Muscle layer of colon (tissue), 2 donors: ENCODE results near the gene AKAP7.
"Not testable (repeated sequence)": the region's sequence is repeated elsewhere in the genome, so short reads cannot be mapped to it uniquely, and the experiment has no call there.

Experiments used
- H3K27ac ChIP-seq: one replicate; pipeline ENCODE4 v1.7.0; 2013; ENCODE audit warnings: low read depth, mild to moderate bottlenecking, low read length, moderate library complexity
- H3K27me3 ChIP-seq, 2 donors: one replicate each; pipeline ENCODE4 v1.7.0; 2013; ENCODE audit warnings: low read length in 2 of 2, mild to moderate bottlenecking in 2 of 2; ENCODE audit not compliant: insufficient read depth in 2 of 2, control insufficient read depth in 1 of 2
- H3K36me3 ChIP-seq: one replicate; pipeline ENCODE4 v1.7.0; 2013; ENCODE audit warnings: mild to moderate bottlenecking, low read length; ENCODE audit not compliant: insufficient read depth
- H3K4me1 ChIP-seq: one replicate; pipeline ENCODE4 v1.7.0; 2013; ENCODE audit warnings: mild to moderate bottlenecking, low read length; ENCODE audit not compliant: insufficient read depth
- H3K4me3 ChIP-seq, 2 donors: one replicate each; pipeline ENCODE4 v1.7.0; 2013; ENCODE audit warnings: low read length in 2 of 2, low read depth in 1 of 2, mild to moderate bottlenecking in 1 of 2, moderate library complexity in 1 of 2
- H3K9ac ChIP-seq: one replicate; pipeline ENCODE4 v1.7.0; 2013; ENCODE audit warnings: low read length
- H3K9me3 ChIP-seq: one replicate; pipeline ENCODE4 v1.7.0; 2013; ENCODE audit warnings: mild to moderate bottlenecking, low read length
- donor health status: abdominal sarcoma.
- donor health status: Adenocarcinoma of cecum.

The AKAP7 gene

GRCh38 chr6:131282365-131282764 is 147.1 kb downstream of the AKAP7 start:
- H3K27ac ChIP-seq, result no peak overlapping the region
- H3K4me1 ChIP-seq, result no peaks in the 10 kb centered on the region
- H3K36me3 ChIP-seq, result no peaks in the 10 kb centered on the region
- H3K4me3 ChIP-seq, result no peak overlapping the region
- no peaks in the 10 kb centered on the region for H3K27me3 ChIP-seq
- H3K9me3 ChIP-seq, result no peaks in the 10 kb centered on the region
- no peak overlapping the region for H3K9ac ChIP-seq

DNA sequence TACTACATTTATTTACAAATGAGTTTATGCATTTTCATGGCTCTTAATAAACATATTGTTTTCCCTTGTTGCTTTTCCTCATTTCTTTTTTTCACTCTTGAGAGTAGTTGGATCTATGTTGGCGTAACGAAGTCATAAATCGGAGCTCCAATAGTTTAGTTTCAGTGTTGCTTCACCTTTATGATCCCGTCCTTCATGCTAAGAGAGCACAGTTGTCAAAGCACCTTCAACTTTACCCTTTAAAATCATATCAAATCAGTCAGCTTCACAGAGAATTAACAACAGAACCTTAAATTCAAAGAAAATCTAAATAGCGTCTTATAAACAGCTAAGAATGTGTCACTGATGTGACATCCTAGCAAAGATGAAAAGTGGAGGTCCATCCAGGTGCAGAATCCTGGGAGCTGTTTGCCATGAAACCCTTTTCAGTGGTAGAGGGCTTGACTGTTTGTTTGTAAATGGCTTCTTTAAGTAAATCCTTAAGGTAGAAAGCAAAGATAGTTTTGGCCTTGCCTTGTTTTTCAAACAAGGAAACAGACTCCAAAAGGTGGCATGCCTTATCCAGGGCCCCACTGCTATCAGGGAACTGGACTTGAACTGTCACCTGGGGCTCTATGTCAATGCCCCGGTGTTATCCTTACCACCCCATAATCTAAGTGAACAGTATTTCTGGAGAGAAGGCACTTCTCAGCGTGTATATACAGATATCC is 148.4 kb downstream of the AKAP7 start:
- no peaks in the 10 kb centered on the region for H3K9me3 ChIP-seq
- H3K4me3 ChIP-seq, result no peak overlapping the region
- no peaks in the 10 kb centered on the region for H3K27me3 ChIP-seq
- no peak overlapping the region for H3K9ac ChIP-seq
- H3K36me3 ChIP-seq, result no peaks in the 10 kb centered on the region
- no peak overlapping the region for H3K27ac ChIP-seq
- H3K4me1 ChIP-seq, result no peaks in the 10 kb centered on the region

DNA sequence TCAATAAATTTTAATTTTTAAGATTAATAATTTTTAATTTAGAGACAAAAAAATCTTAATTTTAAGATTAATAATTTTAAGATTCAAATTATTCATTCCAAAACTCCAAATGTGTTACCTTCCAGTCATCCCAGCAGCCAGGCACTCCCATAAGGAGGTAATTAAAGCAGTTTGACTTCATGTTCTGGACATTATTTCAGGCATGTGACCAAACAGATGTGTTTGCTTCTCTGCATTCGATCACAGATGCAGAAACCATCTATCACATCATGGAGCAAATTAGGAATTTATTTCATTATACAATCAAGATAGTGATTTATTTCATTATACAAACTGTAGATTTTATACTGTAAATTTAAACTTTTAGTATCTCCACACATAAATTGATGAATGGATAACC is 150.3 kb downstream of the AKAP7 start:
- no peaks in the 10 kb centered on the region for H3K9me3 ChIP-seq
- H3K9ac ChIP-seq, result no peak overlapping the region
- H3K27me3 ChIP-seq, result no peaks in the 10 kb centered on the region
- no peak overlapping the region for H3K4me3 ChIP-seq
- no peaks in the 10 kb centered on the region for H3K4me1 ChIP-seq
- H3K27ac ChIP-seq, result no peak overlapping the region
- no peaks in the 10 kb centered on the region for H3K36me3 ChIP-seq

DNA sequence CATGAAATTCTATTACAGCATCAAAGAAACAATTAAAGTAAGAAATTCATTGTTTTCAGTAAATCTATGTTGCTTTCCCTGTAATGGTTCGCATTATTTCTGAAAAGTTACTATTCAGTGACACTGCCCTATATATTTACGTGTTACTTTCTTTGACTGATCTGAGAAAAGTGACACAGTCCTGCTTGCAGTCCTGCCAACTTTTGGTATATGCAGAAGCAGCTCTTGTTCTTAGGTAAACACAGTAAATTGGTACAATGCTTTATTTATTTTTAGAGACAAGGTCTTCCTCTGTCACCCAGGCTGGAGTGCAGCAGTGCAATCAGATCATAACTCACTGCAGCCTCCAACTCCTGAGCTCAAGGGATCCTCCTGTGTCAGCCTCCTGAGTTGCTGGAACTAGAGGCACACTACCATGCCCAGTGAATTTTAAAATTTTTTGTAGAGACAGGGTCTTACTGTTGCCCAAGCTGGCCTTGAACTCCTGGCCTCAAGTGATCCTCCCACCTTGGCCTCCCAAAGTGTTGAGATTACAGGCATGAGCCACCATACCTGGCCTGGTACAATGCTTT is 151.3 kb downstream of the AKAP7 start:
- no peak overlapping the region for H3K4me3 ChIP-seq
- no peak overlapping the region for H3K9ac ChIP-seq
- H3K4me1 ChIP-seq, result no peaks in the 10 kb centered on the region
- H3K27ac ChIP-seq, result no peak overlapping the region
- H3K36me3 ChIP-seq, result no peaks in the 10 kb centered on the region
- no peaks in the 10 kb centered on the region for H3K9me3 ChIP-seq
- no peaks in the 10 kb centered on the region for H3K27me3 ChIP-seq

DNA sequence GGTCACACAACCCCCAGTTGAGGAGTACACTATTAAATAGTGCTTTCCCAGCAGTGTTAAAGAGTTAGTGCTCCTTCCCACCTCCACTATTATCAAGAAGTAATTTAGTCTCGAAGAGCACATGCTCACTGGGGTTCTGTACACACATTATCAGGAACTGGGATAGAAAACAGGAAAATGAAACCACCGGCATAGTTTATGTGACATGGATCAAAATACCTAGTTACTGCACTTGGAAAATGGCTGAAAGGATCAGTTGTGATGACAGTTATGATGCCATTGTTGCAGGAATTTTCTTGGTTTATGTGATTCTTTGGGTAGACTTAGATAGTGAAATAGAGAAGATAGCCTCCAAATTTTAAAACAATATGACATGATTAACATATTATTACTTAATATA is 152.9 kb downstream of the AKAP7 start:
- Histone ChIP-seq H3K9ac (no peak overlapping the region), H3K4me3 (no peak overlapping the region), H3K9me3 (no peaks in the 10 kb centered on the region), H3K4me1 (no peaks in the 10 kb centered on the region), H3K27ac (no peak overlapping the region), H3K27me3 (no peaks in the 10 kb centered on the region), H3K36me3 (no peaks in the 10 kb centered on the region)

- Histone ChIP-seq H3K36me3 (no peaks in the 10 kb centered on the region), H3K27ac (no peak overlapping the region), H3K9ac (no peak overlapping the region), H3K4me3 (no peak overlapping the region), H3K27me3 (no peaks in the 10 kb centered on the region), H3K9me3 (no peaks in the 10 kb centered on the region), H3K4me1 (no peaks in the 10 kb centered on the region)
Measured at GRCh38 chr6:131290955-131291354, 155.7 kb downstream of the AKAP7 start.

DNA sequence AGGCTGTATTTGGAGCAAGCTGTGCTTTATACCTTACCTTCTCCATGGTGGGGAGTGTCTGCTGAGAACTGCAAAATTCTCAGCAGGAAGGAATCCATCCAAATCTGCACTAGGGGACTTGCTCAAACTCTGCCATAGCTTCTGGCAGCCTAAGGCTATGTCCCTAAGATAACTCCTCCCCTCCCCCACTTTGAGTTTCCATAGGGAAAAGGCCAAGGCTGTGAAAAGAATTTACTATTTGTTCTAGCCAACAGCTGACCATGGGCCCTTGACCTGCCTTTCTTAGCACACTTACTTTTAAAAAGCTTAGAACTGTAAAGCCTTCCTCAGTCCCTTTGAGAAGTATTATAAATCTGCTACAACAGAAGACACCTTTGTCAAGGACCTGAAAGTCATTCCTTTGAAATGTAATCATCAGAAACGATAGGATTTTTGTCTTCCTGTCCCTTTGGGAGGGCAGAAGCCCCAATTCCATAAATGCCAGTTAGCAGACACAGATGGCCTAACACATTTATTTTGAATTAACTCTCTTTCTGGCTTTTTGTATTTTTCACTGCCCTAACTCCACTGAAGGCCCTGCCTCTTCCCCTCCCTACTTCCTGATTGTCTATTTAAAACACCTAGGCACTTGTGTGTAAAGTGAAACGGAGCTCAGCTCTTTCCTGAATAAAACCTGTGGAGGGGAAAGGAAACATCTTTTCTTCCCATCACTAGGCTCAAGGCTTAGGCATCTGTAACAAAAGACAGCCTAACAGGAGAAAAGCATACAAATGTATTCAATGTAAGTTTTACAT is 157.1 kb downstream of the AKAP7 start:
- H3K9me3 ChIP-seq, result no peaks in the 10 kb centered on the region
- H3K36me3 ChIP-seq, result no peaks in the 10 kb centered on the region
- no peaks in the 10 kb centered on the region for H3K27me3 ChIP-seq
- H3K9ac ChIP-seq, result no peak overlapping the region
- no peaks in the 10 kb centered on the region for H3K4me1 ChIP-seq
- H3K27ac ChIP-seq, result no peak overlapping the region
- no peak overlapping the region for H3K4me3 ChIP-seq

DNA sequence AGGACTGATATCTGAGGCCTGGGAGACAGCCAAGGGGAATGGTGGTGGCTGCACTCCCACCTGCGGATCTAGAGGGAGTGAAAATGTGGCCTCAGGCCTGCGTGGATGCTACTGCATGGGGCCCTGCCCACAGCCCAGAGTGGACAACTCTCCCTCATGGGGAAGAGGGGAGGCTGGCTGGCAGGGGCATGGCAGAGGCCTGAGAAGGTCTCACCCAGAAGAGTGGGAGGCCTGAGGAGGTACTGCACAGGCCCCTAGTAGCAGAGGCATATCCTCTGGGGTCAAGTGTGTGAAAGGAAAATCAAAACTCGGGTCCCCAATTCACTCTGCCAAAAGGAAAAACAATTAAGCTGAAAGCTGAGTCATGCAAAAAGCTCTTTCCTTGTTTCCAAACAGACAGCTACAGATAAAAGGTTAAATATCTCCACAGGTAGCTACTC is 158.2 kb downstream of the AKAP7 start:
- no peak overlapping the region for H3K9ac ChIP-seq
- H3K27ac ChIP-seq, result no peak overlapping the region
- no peaks in the 10 kb centered on the region for H3K4me1 ChIP-seq
- H3K4me3 ChIP-seq, result no peak overlapping the region
- no peaks in the 10 kb centered on the region for H3K36me3 ChIP-seq
- no peaks in the 10 kb centered on the region for H3K9me3 ChIP-seq
- no peaks in the 10 kb centered on the region for H3K27me3 ChIP-seq

DNA sequence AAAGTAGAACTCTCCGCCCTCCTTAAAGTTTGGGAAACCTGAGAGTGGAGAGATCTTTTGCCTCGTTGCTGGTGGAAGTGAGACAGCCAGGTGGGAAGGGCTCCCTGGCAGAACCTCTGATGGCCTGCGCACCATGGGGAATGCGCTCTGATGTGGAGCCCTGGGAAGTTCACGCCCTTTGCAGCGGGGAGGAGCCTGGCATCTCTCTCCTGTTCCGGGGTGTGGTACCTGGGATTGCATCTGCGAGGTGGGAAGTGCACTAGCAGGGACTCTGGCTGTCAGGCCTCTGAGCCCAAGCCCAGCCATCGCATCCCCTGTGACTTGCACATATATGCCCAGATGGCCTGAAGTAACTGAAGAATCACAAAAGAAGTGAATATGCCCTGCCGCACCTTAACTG is 159.8 kb downstream of the AKAP7 start:
- H3K9me3 ChIP-seq, result no peaks in the 10 kb centered on the region
- no peaks in the 10 kb centered on the region for H3K36me3 ChIP-seq

DNA sequence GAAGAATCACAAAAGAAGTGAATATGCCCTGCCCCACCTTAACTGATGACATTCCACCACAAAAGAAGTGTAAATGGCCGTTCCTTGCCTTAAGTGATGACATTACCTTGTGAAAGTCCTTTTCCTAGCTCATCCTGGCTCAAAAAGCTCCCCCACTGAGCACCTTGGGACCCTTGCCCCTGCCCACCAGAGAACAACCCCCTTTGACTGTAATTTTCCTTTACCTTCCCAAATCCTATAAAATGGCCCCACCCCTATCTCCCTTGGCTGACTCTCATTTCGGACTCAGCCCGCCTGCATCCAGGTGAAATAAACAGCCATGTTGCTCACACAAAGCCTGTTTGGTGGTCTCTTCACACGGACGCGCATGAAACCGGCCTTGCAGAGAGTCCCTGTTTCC is 165.6 kb downstream of the AKAP7 start:
- not testable (repeated sequence) for H3K36me3 ChIP-seq, H3K4me3 ChIP-seq, H3K4me1 ChIP-seq, H3K27ac ChIP-seq, H3K27me3 ChIP-seq, H3K9me3 ChIP-seq, H3K9ac ChIP-seq

More for the DNA sequence above, 159.8 kb downstream of the AKAP7 start:
- H3K4me3 ChIP-seq, result no peak overlapping the region
- no peak overlapping the region for H3K27ac ChIP-seq
- H3K9ac ChIP-seq, result no peak overlapping the region
- no peaks in the 10 kb centered on the region for H3K27me3 ChIP-seq
- H3K4me1 ChIP-seq, result no peaks in the 10 kb centered on the region

GRCh38 chr6:131303338-131303930 is 168.2 kb downstream of the AKAP7 start:
- H3K9me3 ChIP-seq, result no peaks in the 10 kb centered on the region
- no peak overlapping the region for H3K4me3 ChIP-seq
- H3K27me3 ChIP-seq, result no peaks in the 10 kb centered on the region
- H3K4me1 ChIP-seq, result no peaks in the 10 kb centered on the region
- H3K27ac ChIP-seq, result no peak overlapping the region
- H3K36me3 ChIP-seq, result no peaks in the 10 kb centered on the region
- H3K9ac ChIP-seq, result no peak overlapping the region
